K562 treated with DMSO at 1 percent for 12 hours (cell line): Measurements from ENCODE around the gene SCGB1C1. TPM values are rescaled to one million over a fixed set of nuclear protein-coding genes. Genes with fewer than 3 reads are reported as not detected.

ENCODE experiments used
- total RNA-seq: library from RNA; unstranded; fragments of 300-600 nt; gene quantifications from 2 replicates; pipeline ENCODE4 v1.2.3, GENCODE V29; 2022; ENCODE audit not compliant: insufficient read depth

Gene SCGB1C1
- total RNA-seq, result not detected in 2 replicates

GRCh38 chr11:192674-193128, at the start of gene SCGB1C1:
SCGB1C1 (plus strand) TSS chr11:193078; CDS start chr11:193100, 22 bp downstream.

GRCh38 chr11:207208-207862, 14.5 kb downstream of the SCGB1C1 start, which contains the start of the genes BET1L and RIC8A:
BET1L (minus strand) TSS chr11:207399; CDS start chr11:207321, 78 bp downstream.
RIC8A (plus strand) TSS chr11:207708; CDS start chr11:208855, 1,147 bp downstream.

GRCh38 chr11:235997-236773, 43.3 kb downstream of the SCGB1C1 start, which contains the start of gene SIRT3:
SIRT3 (minus strand) TSS chr11:236342; CDS start chr11:236328, 14 bp downstream.

GRCh38 chr11:236774-237767, 44.2 kb downstream of the SCGB1C1 start, which contains the start of gene PSMD13:
PSMD13 (plus strand) TSS chr11:236976; CDS start chr11:237050, 74 bp downstream.

Other genes with a start within 250 kb of the SCGB1C1 start
- 32.9 and 54.8 TPM in 2 replicates for gene BET1L, start 14.3 kb downstream of the SCGB1C1 start, total RNA-seq
- gene RIC8A, start 14.6 kb downstream of the SCGB1C1 start, total RNA-seq, result 74.9 and 120 TPM in 2 replicates
- gene SIRT3, start 43.3 kb downstream of the SCGB1C1 start, total RNA-seq, result 19.1 and 23.9 TPM in 2 replicates
- 161 and 191 TPM in 2 replicates for gene PSMD13, start 43.9 kb downstream of the SCGB1C1 start, total RNA-seq
- gene NLRP6, start 85.3 kb downstream of the SCGB1C1 start, total RNA-seq, result 0.50 and 1.1 TPM in 2 replicates
- gene PGGHG, start 96.0 kb downstream of the SCGB1C1 start, total RNA-seq, result 18.9 and 35.8 TPM in 2 replicates
- not detected in 2 replicates for gene IFITM5, start 106.4 kb downstream of the SCGB1C1 start, total RNA-seq
- gene IFITM2, start 114.7 kb downstream of the SCGB1C1 start, total RNA-seq, result 303 and 402 TPM in 2 replicates
- gene IFITM1, start 121.0 kb downstream of the SCGB1C1 start, total RNA-seq, result 692 and 697 TPM in 2 replicates
- 195 and 221 TPM in 2 replicates for gene IFITM3, start 127.8 kb downstream of the SCGB1C1 start, total RNA-seq
- gene B4GALNT4, start 176.4 kb downstream of the SCGB1C1 start, total RNA-seq, result 14.1 and 23.4 TPM in 2 replicates
- 59.0 and 60.2 TPM in 2 replicates for gene PKP3, start 201.1 kb downstream of the SCGB1C1 start, total RNA-seq
- 155 and 218 TPM in 2 replicates for gene SIGIRR, start 221.9 kb downstream of the SCGB1C1 start, total RNA-seq
- gene ANO9, start 248.9 kb downstream of the SCGB1C1 start, total RNA-seq, result 5.6 and 11.0 TPM in 2 replicates